ENCODE results near the gene POLR2H. TPM values are rescaled to one million over a fixed set of nuclear protein-coding genes. Genes with fewer than 3 reads are reported as not detected.

POLR2H gene
- total RNA-seq, 6 donors from 2014 or later: 41.4 to 235 (median 66.2) TPM

DNA sequence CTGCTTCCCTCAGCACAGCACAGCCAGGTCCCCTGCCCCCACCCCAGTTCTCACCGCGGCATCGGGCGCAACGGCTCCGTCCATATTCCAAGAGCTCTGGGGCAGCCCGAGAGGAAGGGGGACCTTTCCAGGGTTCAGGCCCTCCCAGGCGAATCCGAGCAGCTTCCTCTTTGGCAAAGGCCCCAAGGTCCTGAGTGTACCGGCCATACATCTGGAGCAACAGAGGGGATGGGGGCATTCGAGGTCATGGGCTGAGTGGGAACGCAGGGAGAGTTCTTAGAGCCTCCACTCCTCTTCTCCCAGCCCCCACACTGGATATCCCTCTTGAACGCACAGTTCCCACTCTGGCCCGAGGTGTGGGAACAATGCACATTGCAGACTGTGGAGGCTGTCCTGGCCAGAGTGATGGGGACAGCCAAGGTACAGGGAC lies 2.6 kb upstream of the POLR2H start:
- Histone ChIP-seq H3K4me1 (peaks cover 13 to 16% (median 15%) of the 10 kb centered on the region in 4 donors), H3K27me3 (no peaks in the 10 kb centered on the region), H3K36me3 (peaks cover 0 to 17% (median 0%) of the 10 kb centered on the region in 4 donors), H3K4me3 (no peak overlapping the region), H3K9me3 (no peaks in the 10 kb centered on the region), H3K27ac (no peak overlapping the region)
- DNase-seq: no peak
- TF ChIP-seq POLR2AphosphoS5 (IDR thresholded peaks at IDR 0.05) (no peak), EP300 (IDR thresholded peaks at IDR 0.05) (no peak), POLR2A (IDR thresholded peaks at IDR 0.05) (no peak)
- TF ChIP-seq, protein P1, sequence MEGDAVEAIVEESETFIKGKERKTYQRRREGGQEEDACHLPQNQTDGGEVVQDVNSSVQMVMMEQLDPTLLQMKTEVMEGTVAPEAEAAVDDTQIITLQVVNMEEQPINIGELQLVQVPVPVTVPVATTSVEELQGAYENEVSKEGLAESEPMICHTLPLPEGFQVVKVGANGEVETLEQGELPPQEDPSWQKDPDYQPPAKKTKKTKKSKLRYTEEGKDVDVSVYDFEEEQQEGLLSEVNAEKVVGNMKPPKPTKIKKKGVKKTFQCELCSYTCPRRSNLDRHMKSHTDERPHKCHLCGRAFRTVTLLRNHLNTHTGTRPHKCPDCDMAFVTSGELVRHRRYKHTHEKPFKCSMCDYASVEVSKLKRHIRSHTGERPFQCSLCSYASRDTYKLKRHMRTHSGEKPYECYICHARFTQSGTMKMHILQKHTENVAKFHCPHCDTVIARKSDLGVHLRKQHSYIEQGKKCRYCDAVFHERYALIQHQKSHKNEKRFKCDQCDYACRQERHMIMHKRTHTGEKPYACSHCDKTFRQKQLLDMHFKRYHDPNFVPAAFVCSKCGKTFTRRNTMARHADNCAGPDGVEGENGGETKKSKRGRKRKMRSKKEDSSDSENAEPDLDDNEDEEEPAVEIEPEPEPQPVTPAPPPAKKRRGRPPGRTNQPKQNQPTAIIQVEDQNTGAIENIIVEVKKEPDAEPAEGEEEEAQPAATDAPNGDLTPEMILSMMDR (IDR thresholded peaks at IDR 0.05): no peak
- 73 to 75% methylated on average over 13 to 14 of the region's 14 CpGs for WGBS, 2 donors
- no peak for ATAC-seq (ENCODE audit: low FRiP score in 2 of 2)

DNA sequence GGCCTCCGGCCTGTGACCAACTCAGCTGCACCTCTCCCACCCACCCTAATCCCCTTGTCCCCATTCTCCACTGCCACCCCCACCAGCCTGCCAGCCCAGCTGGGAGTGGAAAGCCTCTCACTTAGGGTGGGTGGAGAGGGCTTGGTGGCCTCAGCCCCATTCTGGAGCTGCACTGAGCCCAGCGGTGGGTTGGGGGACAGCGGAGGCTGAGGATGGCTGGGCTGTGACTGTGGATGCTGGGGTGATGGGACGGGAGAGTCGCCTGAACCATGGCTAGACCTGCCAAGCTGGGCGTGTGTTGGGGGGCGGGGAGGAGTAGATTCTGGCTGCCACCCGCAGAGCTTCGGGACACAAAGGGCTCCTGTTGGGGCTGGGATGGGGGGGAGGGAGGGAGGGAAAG lies 1.9 kb upstream of the POLR2H start:
- Histone ChIP-seq H3K9me3 (no peaks in the 10 kb centered on the region), H3K36me3 (peaks cover 0 to 17% (median under 1%) of the 10 kb centered on the region in 4 donors), H3K27me3 (no peaks in the 10 kb centered on the region), H3K4me3 (no peak overlapping the region), H3K27ac (no peak overlapping the region), H3K4me1 (peaks cover 19 to 23% (median 21%) of the 10 kb centered on the region in 4 donors)
- ATAC-seq (ENCODE audit: low FRiP score in 2 of 2) (no peak), DNase-seq (no peak)
- TF ChIP-seq, protein P1 (IDR thresholded peaks at IDR 0.05): no peak
- TF ChIP-seq EP300 (IDR thresholded peaks at IDR 0.05): no peak
- TF ChIP-seq POLR2AphosphoS5 (IDR thresholded peaks at IDR 0.05): no peak
- no peak for TF ChIP-seq POLR2A (IDR thresholded peaks at IDR 0.05)
- 86 to 87% methylated on average over 7 to 9 of the region's 9 CpGs for WGBS, 2 donors

DNA sequence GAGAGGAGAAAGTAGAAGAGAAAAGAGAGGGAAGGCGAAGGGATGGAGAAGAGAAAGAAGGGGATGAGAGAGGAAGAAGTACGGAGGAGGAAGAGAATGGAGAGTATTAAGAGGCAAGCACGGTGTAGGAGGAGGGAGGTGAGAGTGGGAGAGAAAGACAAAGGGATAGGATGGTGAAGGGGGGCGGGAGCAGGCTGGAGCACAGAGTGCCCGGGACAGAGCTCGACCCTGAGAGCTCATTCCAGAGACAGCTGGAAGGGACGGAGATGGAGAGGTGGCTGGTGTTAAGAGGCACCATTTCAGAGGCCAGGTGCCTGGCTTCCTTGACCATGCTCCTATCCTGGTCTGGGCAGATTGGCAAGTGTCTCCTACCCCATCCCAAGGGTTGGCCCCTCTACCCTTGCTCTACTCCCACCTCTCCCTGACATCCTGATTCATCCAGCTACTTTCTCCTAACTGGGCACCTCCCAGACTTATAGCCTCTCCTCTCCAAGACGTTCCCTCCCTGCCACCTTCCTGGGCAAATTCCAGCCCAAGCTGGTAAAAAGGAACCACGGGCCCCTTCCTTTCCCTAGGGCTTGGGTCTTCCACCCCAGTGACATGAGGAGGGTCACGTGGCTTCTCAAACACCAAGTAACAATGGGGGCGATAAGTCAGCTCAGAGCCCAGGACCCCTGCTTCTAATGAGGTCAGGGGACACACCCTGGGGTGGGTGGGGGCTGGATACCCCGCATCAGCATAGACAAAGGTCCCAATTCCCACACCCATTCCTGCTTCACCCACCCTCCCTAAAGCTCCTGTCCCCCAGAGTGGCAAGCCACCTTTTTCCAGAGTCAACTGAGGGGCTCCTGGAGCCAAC lies 1.2 kb upstream of the POLR2H start:
- 70 to 78% methylated on average over 11 to 12 of the region's 12 CpGs for WGBS, 2 donors
- Histone ChIP-seq H3K4me3 (peak overlapping the region in 2 of 4 donors; percentile 67 to 93), H3K4me1 (peaks cover 21 to 26% (median 24%) of the 10 kb centered on the region in 4 donors), H3K36me3 (peaks cover 0 to 17% (median 7%) of the 10 kb centered on the region in 4 donors), H3K27me3 (no peaks in the 10 kb centered on the region), H3K9me3 (no peaks in the 10 kb centered on the region), H3K27ac (no peak overlapping the region)
- DNase-seq (no peak), ATAC-seq (ENCODE audit: low FRiP score in 2 of 2) (no peak)
- TF ChIP-seq EP300 (IDR thresholded peaks at IDR 0.05): no peak
- TF ChIP-seq POLR2A (IDR thresholded peaks at IDR 0.05): no peak
- TF ChIP-seq, protein P1 (IDR thresholded peaks at IDR 0.05): no peak
- TF ChIP-seq POLR2AphosphoS5 (IDR thresholded peaks at IDR 0.05): no peak

DNA sequence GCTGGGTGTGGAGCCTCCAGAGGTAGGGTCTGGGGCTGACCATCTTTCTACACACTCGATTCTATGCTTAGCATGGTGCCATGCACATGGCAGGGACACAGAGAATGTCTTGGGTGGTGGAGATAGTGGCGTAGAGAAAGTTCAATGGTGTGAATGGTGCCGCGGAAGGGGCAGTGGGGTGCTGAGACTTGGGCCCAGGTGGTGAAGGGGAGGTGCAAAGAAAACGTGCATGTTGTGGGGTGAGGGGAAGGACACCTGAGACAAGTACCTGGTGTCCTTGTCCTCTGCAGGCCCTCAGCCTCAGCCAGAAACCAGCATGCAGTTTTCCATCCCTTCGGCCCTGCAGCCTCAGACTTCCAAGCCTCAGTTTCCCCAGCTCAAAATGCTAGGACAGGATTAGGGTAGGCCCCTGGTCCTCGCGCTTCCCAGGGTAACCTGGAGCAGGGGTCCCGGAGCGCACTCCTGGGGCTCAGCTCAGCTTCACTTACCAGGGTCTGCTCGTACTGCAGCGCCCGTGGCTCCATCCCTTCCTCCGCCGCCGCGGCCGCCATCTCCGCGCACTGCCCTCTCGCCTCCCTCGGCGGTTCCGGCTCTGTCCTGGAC lies 480 bp upstream of the POLR2H start:
- Histone ChIP-seq H3K36me3 (peaks cover 0 to 13% (median 10%) of the 10 kb centered on the region in 4 donors), H3K27me3 (no peaks in the 10 kb centered on the region), H3K4me3 (peak overlapping the region; percentile 52 to 96 (median 80)), H3K4me1 (peaks cover 21 to 26% (median 24%) of the 10 kb centered on the region in 4 donors), H3K27ac (peak overlapping the region; percentile 96 to 99 (median 98)), H3K9me3 (no peaks in the 10 kb centered on the region)
- WGBS, 2 donors: 11 to 15% methylated on average over 18 to 20 of the region's 24 CpGs
- ATAC-seq (ENCODE audit: low FRiP score in 2 of 2): no peak
- DNase-seq: no peak
- TF ChIP-seq POLR2A (IDR thresholded peaks at IDR 0.05): no peak

DNA sequence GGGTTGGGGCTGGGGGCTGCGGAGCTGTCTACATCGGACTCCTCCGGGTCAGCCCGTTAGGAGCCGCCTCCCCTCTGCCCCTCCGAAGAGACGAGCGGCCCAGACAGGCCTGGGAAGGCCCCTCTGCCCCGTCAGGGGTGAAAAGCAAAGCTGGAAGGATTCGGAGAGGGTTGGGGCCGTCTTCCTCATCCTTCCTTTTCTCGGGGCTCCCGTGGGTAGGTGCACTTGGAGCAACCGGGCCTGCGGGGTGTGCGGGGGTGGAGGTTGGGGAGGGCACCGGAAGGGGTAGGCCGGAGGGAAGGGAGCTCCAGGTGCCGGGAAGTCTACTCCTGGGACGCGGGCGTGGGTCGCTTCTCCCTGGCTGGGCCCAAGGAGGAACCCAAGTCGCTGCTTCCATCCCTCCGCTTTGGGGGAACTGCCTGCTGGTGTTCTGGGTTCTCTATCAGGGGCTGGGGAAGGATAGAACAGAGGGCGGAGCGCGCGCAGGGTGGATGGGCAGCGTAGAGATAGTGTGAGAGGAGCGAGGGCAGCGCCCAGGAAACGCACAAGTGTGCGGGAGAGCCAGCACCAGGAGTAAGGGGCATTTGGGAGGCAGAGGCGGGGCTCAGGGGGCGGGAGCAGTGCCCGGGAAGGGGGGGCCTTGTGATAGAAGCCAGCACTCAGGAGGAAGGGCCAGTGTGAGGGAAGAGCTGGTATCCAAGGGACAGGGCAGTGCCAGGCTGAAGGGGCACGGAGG lies 590 bp downstream of the POLR2H start:
- 0 to 1% methylated on average over 23 to 29 of the region's 38 CpGs for WGBS, 2 donors
- H3K27me3 ChIP-seq: no peaks in the 10 kb centered on the region
- peak; percentile 1 to 62 for TF ChIP-seq POLR2AphosphoS5 (IDR thresholded peaks at IDR 0.05)
- TF ChIP-seq, protein P1 (IDR thresholded peaks at IDR 0.05): no peak
- peak in 2 of 4 donors; percentile 6 to 25 for TF ChIP-seq POLR2A (IDR thresholded peaks at IDR 0.05)
- TF ChIP-seq EP300 (IDR thresholded peaks at IDR 0.05): no peak
- peaks cover 21 to 26% (median 24%) of the 10 kb centered on the region in 4 donors for H3K4me1 ChIP-seq
- peaks cover 0 to 22% (median 14%) of the 10 kb centered on the region in 4 donors for H3K36me3 ChIP-seq
- DNase-seq (peak; percentile 81 to 90), ATAC-seq (ENCODE audit: low FRiP score in 2 of 2) (peak; percentile 47 to 62)
- H3K27ac ChIP-seq: peak overlapping the region; percentile 96 to 99 (median 98)
- peak overlapping the region; percentile 67 to 96 (median 84) for H3K4me3 ChIP-seq
- H3K9me3 ChIP-seq: no peaks in the 10 kb centered on the region
